Islet precursor cell (in vitro differentiated cells): ENCODE measurements around the gene DDX1.
"Not testable (repeated sequence)": the region's sequence is repeated elsewhere in the genome, so short reads cannot be mapped to it uniquely, and the experiment has no call there.

Experiments used
- DNase-seq: peaks from one replicate; pipeline ENCODE4 v3.0.0-alpha.2; 2018

The DDX1 gene

GRCh38 chr2:15596968-15597367 lies 5.3 kb downstream of the DDX1 start:
- DNase-seq = no peak

- no peak for DNase-seq
Measured at GRCh38 chr2:15599994-15600393, 8.3 kb downstream of the DDX1 start.

GRCh38 chr2:15601681-15602080 lies 10.0 kb downstream of the DDX1 start:
- DNase-seq = no peak

- no peak for DNase-seq
Measured at GRCh38 chr2:15602393-15602792, 10.7 kb downstream of the DDX1 start.

GRCh38 chr2:15603044-15603765 lies 11.5 kb downstream of the DDX1 start:
- DNase-seq = no peak

GRCh38 chr2:15603948-15604347 lies 12.3 kb downstream of the DDX1 start:
- DNase-seq = no peak

- DNase-seq = no peak
Measured at GRCh38 chr2:15605721-15606120, 14.1 kb downstream of the DDX1 start.

GRCh38 chr2:15606481-15607441 lies 15.1 kb downstream of the DDX1 start:
- DNase-seq = no peak

GRCh38 chr2:15607709-15608391 lies 16.2 kb downstream of the DDX1 start:
- DNase-seq = no peak

- no peak for DNase-seq
Measured at GRCh38 chr2:15608392-15608761, 16.7 kb downstream of the DDX1 start.

GRCh38 chr2:15609341-15610042 lies 17.8 kb downstream of the DDX1 start:
- no peak for DNase-seq

GRCh38 chr2:15610430-15610952 lies 18.8 kb downstream of the DDX1 start:
- no peak for DNase-seq

- not testable (repeated sequence) for DNase-seq
Measured at GRCh38 chr2:15612101-15612500, 20.4 kb downstream of the DDX1 start.

- no peak for DNase-seq
Measured at GRCh38 chr2:15613736-15614429, 22.2 kb downstream of the DDX1 start.

GRCh38 chr2:15614545-15615300 lies 23.1 kb downstream of the DDX1 start:
- DNase-seq = no peak

GRCh38 chr2:15615301-15615920 lies 23.7 kb downstream of the DDX1 start:
- DNase-seq = no peak

- no peak for DNase-seq
Measured at GRCh38 chr2:15616429-15616828, 24.8 kb downstream of the DDX1 start.

GRCh38 chr2:15616850-15617777 lies 25.4 kb downstream of the DDX1 start:
- no peak for DNase-seq

- no peak for DNase-seq
Measured at GRCh38 chr2:15617778-15618448, 26.2 kb downstream of the DDX1 start.
